ENCODE data around the gene EN2. TPM values are rescaled to one million over a fixed set of nuclear protein-coding genes. Genes with fewer than 3 reads are reported as not detected.

Gene EN2
- total RNA-seq, 1 experiment from 2014 or later = not detected

DNA sequence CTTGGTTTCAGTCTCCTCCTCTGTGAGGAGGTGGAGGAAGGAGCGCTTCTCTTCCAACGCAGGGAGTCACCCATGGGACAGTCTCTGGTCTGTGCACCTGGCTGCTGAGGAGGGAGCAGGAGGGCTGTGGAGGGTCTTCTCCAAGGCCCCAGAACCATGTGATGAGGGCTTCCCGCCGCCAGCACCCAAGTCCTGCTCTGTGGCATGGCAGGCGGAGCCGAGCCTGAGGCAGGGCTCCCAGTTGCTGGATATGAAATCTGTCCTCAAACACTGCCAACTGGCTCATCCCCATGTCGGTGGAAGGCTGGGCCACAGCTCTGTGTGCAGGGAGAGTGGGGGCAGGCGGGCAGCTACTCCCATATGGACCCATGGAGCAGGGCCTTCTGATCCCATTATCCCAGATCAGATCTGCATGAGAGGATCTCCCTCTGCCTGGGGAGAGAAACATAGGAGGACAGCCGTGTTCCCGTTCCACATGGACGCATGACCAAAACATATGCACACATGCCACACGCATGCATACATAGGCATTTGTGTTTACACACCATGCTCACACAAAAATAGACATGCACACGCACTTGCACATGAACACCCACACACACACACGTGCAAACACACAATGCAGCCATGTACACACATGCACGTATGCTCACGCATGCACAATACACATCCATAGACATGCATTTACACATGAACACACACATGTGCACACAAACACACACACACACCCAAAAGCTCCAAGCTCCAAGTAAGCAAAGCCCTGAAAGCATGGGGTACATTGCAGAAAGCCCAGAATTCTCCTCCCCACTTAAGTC is 38.8 kb upstream of the EN2 start:
- CTCF ChIA-PET = no interaction called here
- intact Hi-C loops (cut with micrococcal nuclease; ENCODE audit: unreplicated experiment) = no loop called here

DNA sequence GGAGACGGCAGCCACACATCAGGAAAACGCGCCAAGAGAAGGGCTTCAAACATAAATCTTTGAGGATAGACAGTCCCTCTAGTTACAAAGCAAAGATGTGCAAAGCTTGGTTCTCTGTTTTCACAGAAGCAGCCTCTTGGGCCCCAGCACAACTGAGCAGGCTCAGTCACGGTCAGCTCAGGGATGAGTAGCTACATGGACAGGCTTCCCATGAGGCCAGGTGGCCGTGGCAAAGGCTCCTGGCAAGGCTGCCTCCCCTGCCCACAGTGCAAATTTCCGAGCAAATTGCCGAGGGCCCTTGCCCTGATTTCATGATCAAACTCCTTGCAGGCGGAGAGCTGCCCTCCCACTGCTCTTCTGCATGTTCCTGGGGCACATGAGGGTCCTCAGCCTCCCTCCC is 37.8 kb upstream of the EN2 start:
- no peak overlapping the region for H3K4me2 ChIP-seq

More for the DNA sequence above, 38.8 kb upstream of the EN2 start:
- no peak overlapping the region for H3K4me3 ChIP-seq
- no peak overlapping the region for H2AFZ ChIP-seq
- H3K9me2 ChIP-seq (ENCODE audit: insufficient read depth) = no peaks in the 10 kb centered on the region
- no peaks in the 10 kb centered on the region for H3K36me3 ChIP-seq (ENCODE audit: low read depth)
- no peaks in the 10 kb centered on the region for H3K9me3 ChIP-seq (ENCODE audit: insufficient read depth, low read depth)
- no TSS peak for BruUV-seq (replicated peaks)
- H3K4me2 ChIP-seq = no peak overlapping the region
- POLR2A ChIA-PET (ENCODE audit: unreplicated experiment) = no interaction called here
- no peaks in the 10 kb centered on the region for H4K20me1 ChIP-seq (ENCODE audit: insufficient read depth)
- H3K27me3 ChIP-seq (ENCODE audit: insufficient read depth, low read depth) = peaks cover 100% of the 10 kb centered on the region
- no peaks in the 10 kb centered on the region for H3K79me2 ChIP-seq (ENCODE audit: low read depth)
- no peaks in the 10 kb centered on the region for H3F3A ChIP-seq (ENCODE audit: insufficient read depth, low read depth)
- H3K4me1 ChIP-seq (replicated peaks; ENCODE audit: insufficient read depth) = no peaks in the 10 kb centered on the region
- TF ChIP-seq, protein P1, sequence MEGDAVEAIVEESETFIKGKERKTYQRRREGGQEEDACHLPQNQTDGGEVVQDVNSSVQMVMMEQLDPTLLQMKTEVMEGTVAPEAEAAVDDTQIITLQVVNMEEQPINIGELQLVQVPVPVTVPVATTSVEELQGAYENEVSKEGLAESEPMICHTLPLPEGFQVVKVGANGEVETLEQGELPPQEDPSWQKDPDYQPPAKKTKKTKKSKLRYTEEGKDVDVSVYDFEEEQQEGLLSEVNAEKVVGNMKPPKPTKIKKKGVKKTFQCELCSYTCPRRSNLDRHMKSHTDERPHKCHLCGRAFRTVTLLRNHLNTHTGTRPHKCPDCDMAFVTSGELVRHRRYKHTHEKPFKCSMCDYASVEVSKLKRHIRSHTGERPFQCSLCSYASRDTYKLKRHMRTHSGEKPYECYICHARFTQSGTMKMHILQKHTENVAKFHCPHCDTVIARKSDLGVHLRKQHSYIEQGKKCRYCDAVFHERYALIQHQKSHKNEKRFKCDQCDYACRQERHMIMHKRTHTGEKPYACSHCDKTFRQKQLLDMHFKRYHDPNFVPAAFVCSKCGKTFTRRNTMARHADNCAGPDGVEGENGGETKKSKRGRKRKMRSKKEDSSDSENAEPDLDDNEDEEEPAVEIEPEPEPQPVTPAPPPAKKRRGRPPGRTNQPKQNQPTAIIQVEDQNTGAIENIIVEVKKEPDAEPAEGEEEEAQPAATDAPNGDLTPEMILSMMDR (conservative IDR thresholded peaks at IDR 0.05) = no peak
- no peak; the same call in 1 of the 2 replicates for TF ChIP-seq EZH2 (IDR thresholded peaks at IDR 0.05; ENCODE audit: low read depth)
- no peak overlapping the region for H3K27ac ChIP-seq
- DNase-seq = no peak

DNA sequence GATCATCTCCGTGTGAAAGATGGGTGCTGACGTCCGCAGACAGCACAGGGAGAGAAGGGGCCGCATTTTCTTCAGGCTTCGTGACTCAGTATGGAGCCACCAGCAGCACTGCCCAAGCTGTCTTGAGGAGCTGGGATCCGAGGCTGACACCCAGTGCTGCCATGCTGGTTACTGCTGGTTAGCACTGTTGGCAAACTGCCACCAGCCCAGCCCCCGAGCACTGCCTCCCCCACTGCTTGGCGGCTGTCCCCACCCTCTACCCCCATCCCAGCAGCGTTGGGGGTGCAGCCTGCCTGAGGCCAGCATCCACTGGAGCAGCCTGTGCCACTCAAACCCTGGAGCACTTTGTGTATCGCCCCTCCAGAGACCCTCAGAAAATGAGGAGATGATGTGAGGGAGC is 35.8 kb upstream of the EN2 start:
- no peak for DNase-seq
- Histone ChIP-seq H3K9me3 (ENCODE audit: insufficient read depth, low read depth) (no peaks in the 10 kb centered on the region), H3K4me1 (replicated peaks; ENCODE audit: insufficient read depth) (no peaks in the 10 kb centered on the region), H3F3A (ENCODE audit: insufficient read depth, low read depth) (no peaks in the 10 kb centered on the region), H3K9me2 (ENCODE audit: insufficient read depth) (no peaks in the 10 kb centered on the region), H3K36me3 (ENCODE audit: low read depth) (no peaks in the 10 kb centered on the region), H3K4me3 (no peak overlapping the region), H3K4me2 (no peak overlapping the region), H3K27ac (no peak overlapping the region), H3K79me2 (ENCODE audit: low read depth) (no peaks in the 10 kb centered on the region), H3K27me3 (ENCODE audit: insufficient read depth, low read depth) (peaks cover 100% of the 10 kb centered on the region), H4K20me1 (ENCODE audit: insufficient read depth) (no peaks in the 10 kb centered on the region), H2AFZ (no peak overlapping the region)
- no peak for TF ChIP-seq EZH2 (IDR thresholded peaks at IDR 0.05; ENCODE audit: low read depth)
- TF ChIP-seq, protein P1 (conservative IDR thresholded peaks at IDR 0.05) = no peak
- BruUV-seq (replicated peaks) = no TSS peak
- ChIA-PET POLR2A (ENCODE audit: unreplicated experiment) (no interaction called here), CTCF (no interaction called here)
- intact Hi-C loops (cut with micrococcal nuclease; ENCODE audit: unreplicated experiment) = no loop called here

More for the DNA sequence above, 37.8 kb upstream of the EN2 start:
- intact Hi-C loops (cut with micrococcal nuclease; ENCODE audit: unreplicated experiment) = no loop called here
- H3K36me3 ChIP-seq (ENCODE audit: low read depth) = no peaks in the 10 kb centered on the region
- no peaks in the 10 kb centered on the region for H4K20me1 ChIP-seq (ENCODE audit: insufficient read depth)
- no peaks in the 10 kb centered on the region for H3K79me2 ChIP-seq (ENCODE audit: low read depth)
- peaks cover 100% of the 10 kb centered on the region for H3K27me3 ChIP-seq (ENCODE audit: insufficient read depth, low read depth)
- H3F3A ChIP-seq (ENCODE audit: insufficient read depth, low read depth) = no peaks in the 10 kb centered on the region
- no peaks in the 10 kb centered on the region for H3K4me1 ChIP-seq (replicated peaks; ENCODE audit: insufficient read depth)
- H3K9me2 ChIP-seq (ENCODE audit: insufficient read depth) = no peaks in the 10 kb centered on the region
- no peak overlapping the region for H3K27ac ChIP-seq
- no peak overlapping the region for H2AFZ ChIP-seq
- H3K4me3 ChIP-seq = no peak overlapping the region
- TF ChIP-seq, protein P1 (conservative IDR thresholded peaks at IDR 0.05) = no peak
- no peak for TF ChIP-seq EZH2 (IDR thresholded peaks at IDR 0.05; ENCODE audit: low read depth)
- DNase-seq = no peak
- H3K9me3 ChIP-seq (ENCODE audit: insufficient read depth, low read depth) = no peaks in the 10 kb centered on the region
- CTCF ChIA-PET = no interaction called here
- BruUV-seq (replicated peaks) = no TSS peak
- POLR2A ChIA-PET (ENCODE audit: unreplicated experiment) = no interaction called here
